GM12873 (cell line): ENCODE results near the gene MPRIP.

Experiments used
- TF ChIP-seq, protein P1 (sequence below): IDR thresholded peaks from 2 replicates; pipeline ENCODE4 v1.5.1; 2012; ENCODE audit warnings: low read depth, mild to moderate bottlenecking, moderate library complexity, low read length, control low read depth; ENCODE audit not compliant: insufficient read depth; ENCODE audit errors: missing control alignments

Gene MPRIP

GRCh38 chr17:17032131-17032692 lies 10.0 kb upstream of the MPRIP start:
- TF ChIP-seq, protein P1, sequence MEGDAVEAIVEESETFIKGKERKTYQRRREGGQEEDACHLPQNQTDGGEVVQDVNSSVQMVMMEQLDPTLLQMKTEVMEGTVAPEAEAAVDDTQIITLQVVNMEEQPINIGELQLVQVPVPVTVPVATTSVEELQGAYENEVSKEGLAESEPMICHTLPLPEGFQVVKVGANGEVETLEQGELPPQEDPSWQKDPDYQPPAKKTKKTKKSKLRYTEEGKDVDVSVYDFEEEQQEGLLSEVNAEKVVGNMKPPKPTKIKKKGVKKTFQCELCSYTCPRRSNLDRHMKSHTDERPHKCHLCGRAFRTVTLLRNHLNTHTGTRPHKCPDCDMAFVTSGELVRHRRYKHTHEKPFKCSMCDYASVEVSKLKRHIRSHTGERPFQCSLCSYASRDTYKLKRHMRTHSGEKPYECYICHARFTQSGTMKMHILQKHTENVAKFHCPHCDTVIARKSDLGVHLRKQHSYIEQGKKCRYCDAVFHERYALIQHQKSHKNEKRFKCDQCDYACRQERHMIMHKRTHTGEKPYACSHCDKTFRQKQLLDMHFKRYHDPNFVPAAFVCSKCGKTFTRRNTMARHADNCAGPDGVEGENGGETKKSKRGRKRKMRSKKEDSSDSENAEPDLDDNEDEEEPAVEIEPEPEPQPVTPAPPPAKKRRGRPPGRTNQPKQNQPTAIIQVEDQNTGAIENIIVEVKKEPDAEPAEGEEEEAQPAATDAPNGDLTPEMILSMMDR: no peak

DNA sequence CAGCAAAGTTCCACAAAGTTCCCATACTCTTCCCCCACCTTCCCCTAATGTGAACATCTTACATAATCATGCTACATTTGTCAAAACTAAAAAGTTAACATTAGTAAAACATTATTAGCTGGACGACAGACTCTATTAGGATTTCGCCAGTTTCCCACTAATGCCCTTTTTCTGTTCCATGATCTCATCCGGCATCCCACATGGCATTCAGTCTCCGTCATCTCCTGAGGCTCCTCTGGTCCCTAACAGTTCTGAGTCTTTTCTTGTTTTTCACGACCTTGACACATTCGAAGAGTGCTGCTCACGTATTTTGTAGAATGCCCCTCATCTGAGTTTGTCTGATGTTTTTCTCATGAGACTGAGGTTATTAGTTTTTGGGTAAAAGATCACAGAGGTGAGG lies 8.8 kb upstream of the MPRIP start:
- TF ChIP-seq, protein P1: no peak

GRCh38 chr17:17034026-17034425 lies 8.2 kb upstream of the MPRIP start:
- TF ChIP-seq, protein P1: no peak

DNA sequence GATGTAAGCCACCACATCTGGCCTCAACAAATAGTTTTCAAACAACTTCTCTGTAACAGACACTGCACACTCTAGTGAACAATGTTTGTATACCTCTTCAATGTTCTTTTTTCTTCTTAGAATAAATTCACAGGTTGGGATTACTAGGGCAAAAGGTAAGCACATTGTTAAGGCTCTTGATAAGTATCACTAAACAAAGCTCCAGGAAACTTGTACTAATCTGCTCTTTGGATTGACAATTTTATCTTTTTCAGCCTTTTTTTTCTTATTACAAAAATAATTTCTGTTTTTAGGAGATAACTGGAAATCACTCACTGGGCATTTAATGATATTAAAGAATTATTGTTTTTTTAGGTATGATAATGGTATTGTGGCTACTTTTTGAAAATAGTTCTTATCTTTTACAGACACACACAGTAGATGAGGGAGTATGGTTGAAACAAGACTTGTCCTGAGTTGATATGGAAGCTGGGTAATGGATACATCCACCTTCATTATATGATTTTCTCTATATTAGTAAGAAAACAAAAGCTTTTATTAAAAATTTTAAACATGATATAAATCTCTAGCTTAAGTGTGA lies 7.7 kb upstream of the MPRIP start:
- TF ChIP-seq, protein P1: no peak

- TF ChIP-seq, protein P1: no peak
Measured at GRCh38 chr17:17035490-17035889, 6.8 kb upstream of the MPRIP start.

- TF ChIP-seq, protein P1: no peak
Measured at GRCh38 chr17:17035920-17036523, 6.2 kb upstream of the MPRIP start.

GRCh38 chr17:17036524-17036998 lies 5.7 kb upstream of the MPRIP start:
- TF ChIP-seq, protein P1: no peak
